Uterus (tissue), 2 donors: ENCODE data around the gene THG1L.

Experiments used
- CTCF ChIP-seq, 4 experiments: fragments of 200-600 bp in 2 of 4; fragments of 450-650 bp in 2 of 4; sonication (generic) in 2 of 4; IDR thresholded peaks; one replicate each; pipeline ENCODE4 v1.5.1; 2016 to 2019; ENCODE audit warnings: antibody characterized with exemption in 4 of 4, mild to moderate bottlenecking in 2 of 4, moderate library complexity in 1 of 4
- POLR2A ChIP-seq, 2 donors: fragments of 450-650 bp; IDR thresholded peaks; one replicate each; pipeline ENCODE4 v1.6.1; 2016; ENCODE audit warnings: antibody characterized with exemption in 2 of 2, mild to moderate bottlenecking in 1 of 2, moderate library complexity in 1 of 2

- TF ChIP-seq CTCF (IDR thresholded peaks at IDR 0.05) (peak; percentile 52 to 84 (median 71)), POLR2A (IDR thresholded peaks at IDR 0.05) (no peak)
Observed at GRCh38 chr5:157718519-157718918, 12.7 kb upstream of the THG1L start.
